ENCODE results near the gene PSMA7. TPM values are rescaled to one million over a fixed set of nuclear protein-coding genes. Genes with fewer than 3 reads are reported as not detected.

The PSMA7 gene
- total RNA-seq, 4 donors from 2014 or later = 154 to 241 (median 234) TPM

- Histone ChIP-seq H3K27me3 (no peaks in the 10 kb centered on the region), H3K36me3 (peaks cover 0 to 16% (median under 1%) of the 10 kb centered on the region in 4 donors), H3K9me3 (no peaks in the 10 kb centered on the region), H3K4me1 (no peaks in the 10 kb centered on the region), H3K4me3 (no peak overlapping the region), H3K27ac (no peak overlapping the region)
- no peak for DNase-seq
- in situ Hi-C loops (cut with MboI; ENCODE audit: low pct_ligation_motif_present in 1 of 4, low pct_unique_long_range_greater_than_20kb in 1 of 4, low sequenced_read_pairs in 3 of 4) = no loop called here
- TF ChIP-seq POLR2AphosphoS5 (IDR thresholded peaks at IDR 0.05) = no peak
- TF ChIP-seq CTCF (IDR thresholded peaks at IDR 0.05) = no peak
- no peak for TF ChIP-seq POLR2A (IDR thresholded peaks at IDR 0.05)
- TF ChIP-seq EP300 (IDR thresholded peaks at IDR 0.05; ENCODE audit: low read depth) = no peak
- intact Hi-C loops (cut with DNase I; ENCODE audit: low total_unique reads) = no loop called here
- 87 to 94% methylated on average over 3 to 9 of the region's 9 CpGs for whole genome bisulfite sequencing, 2 donors (ENCODE audit: low coverage in 1 of 2)
Observed at GRCh38 chr20:62170536-62170935, 27.3 kb upstream of the PSMA7 start.

GRCh38 chr20:62168890-62169435 lies 25.8 kb upstream of the PSMA7 start:
- intact Hi-C loops (cut with DNase I; ENCODE audit: low total_unique reads) (no loop called here), in situ Hi-C loops (cut with MboI; ENCODE audit: low pct_ligation_motif_present in 1 of 4, low pct_unique_long_range_greater_than_20kb in 1 of 4, low sequenced_read_pairs in 3 of 4) (no loop called here)
- H3K27ac ChIP-seq = no peak overlapping the region
- 80 to 95% methylated on average over 1 to 23 of the region's 23 CpGs for WGBS, 2 donors (ENCODE audit: low coverage in 1 of 2)
- H3K36me3 ChIP-seq = peaks cover 0 to 12% (median 2%) of the 10 kb centered on the region in 4 donors
- no peak overlapping the region for H3K4me3 ChIP-seq
- H3K27me3 ChIP-seq = no peaks in the 10 kb centered on the region
- DNase-seq = no peak
- no peak for TF ChIP-seq EP300 (IDR thresholded peaks at IDR 0.05; ENCODE audit: low read depth)
- no peak for TF ChIP-seq POLR2A (IDR thresholded peaks at IDR 0.05)
- no peak for TF ChIP-seq CTCF (IDR thresholded peaks at IDR 0.05)
- no peak for TF ChIP-seq POLR2AphosphoS5 (IDR thresholded peaks at IDR 0.05)
- H3K4me1 ChIP-seq = no peaks in the 10 kb centered on the region
- no peaks in the 10 kb centered on the region for H3K9me3 ChIP-seq

GRCh38 chr20:62168061-62168460 lies 24.9 kb upstream of the PSMA7 start:
- H3K9me3 ChIP-seq = no peaks in the 10 kb centered on the region
- in situ Hi-C loops (cut with MboI; ENCODE audit: low pct_ligation_motif_present in 1 of 4, low pct_unique_long_range_greater_than_20kb in 1 of 4, low sequenced_read_pairs in 3 of 4) (no loop called here), intact Hi-C loops (cut with DNase I; ENCODE audit: low total_unique reads) (no loop called here)
- no peak for DNase-seq
- no peak for TF ChIP-seq EP300 (IDR thresholded peaks at IDR 0.05; ENCODE audit: low read depth)
- TF ChIP-seq POLR2A (IDR thresholded peaks at IDR 0.05) = no peak
- no peak for TF ChIP-seq POLR2AphosphoS5 (IDR thresholded peaks at IDR 0.05)
- no peak for TF ChIP-seq CTCF (IDR thresholded peaks at IDR 0.05)
- no peak overlapping the region for H3K4me3 ChIP-seq
- 92 to 100% methylated on average over 1 to 4 of the region's 4 CpGs for WGBS, 2 donors (ENCODE audit: low coverage in 1 of 2)
- peaks cover 0 to 14% (median 2%) of the 10 kb centered on the region in 4 donors for H3K36me3 ChIP-seq
- H3K27ac ChIP-seq = no peak overlapping the region
- no peaks in the 10 kb centered on the region for H3K4me1 ChIP-seq
- no peaks in the 10 kb centered on the region for H3K27me3 ChIP-seq

- no peak for DNase-seq
Observed at GRCh38 chr20:62167474-62167873, 24.3 kb upstream of the PSMA7 start.

More at GRCh38 chr20:62167474-62167873, 24.3 kb upstream of the PSMA7 start:
- intact Hi-C loops (cut with DNase I; ENCODE audit: low total_unique reads) = no loop called here
- Histone ChIP-seq H3K36me3 (peaks cover 0 to 19% (median 2%) of the 10 kb centered on the region in 4 donors), H3K4me1 (no peaks in the 10 kb centered on the region), H3K9me3 (no peaks in the 10 kb centered on the region), H3K27me3 (no peaks in the 10 kb centered on the region), H3K27ac (no peak overlapping the region), H3K4me3 (no peak overlapping the region)
- in situ Hi-C loops (cut with MboI; ENCODE audit: low pct_ligation_motif_present in 1 of 4, low pct_unique_long_range_greater_than_20kb in 1 of 4, low sequenced_read_pairs in 3 of 4) = no loop called here
- no peak for TF ChIP-seq POLR2AphosphoS5 (IDR thresholded peaks at IDR 0.05)
- no peak for TF ChIP-seq POLR2A (IDR thresholded peaks at IDR 0.05)
- TF ChIP-seq CTCF (IDR thresholded peaks at IDR 0.05) = no peak
- TF ChIP-seq EP300 (IDR thresholded peaks at IDR 0.05; ENCODE audit: low read depth) = no peak
- 93% methylated on average over 6 of the region's 6 CpGs; no CpG with 5 or more reads in 1 of the 2 donors for WGBS, 2 donors (ENCODE audit: low coverage in 1 of 2)

All from transverse colon (tissue), 4 donors.